ENCODE results near the gene PDE1C.

Gene PDE1C

DNA sequence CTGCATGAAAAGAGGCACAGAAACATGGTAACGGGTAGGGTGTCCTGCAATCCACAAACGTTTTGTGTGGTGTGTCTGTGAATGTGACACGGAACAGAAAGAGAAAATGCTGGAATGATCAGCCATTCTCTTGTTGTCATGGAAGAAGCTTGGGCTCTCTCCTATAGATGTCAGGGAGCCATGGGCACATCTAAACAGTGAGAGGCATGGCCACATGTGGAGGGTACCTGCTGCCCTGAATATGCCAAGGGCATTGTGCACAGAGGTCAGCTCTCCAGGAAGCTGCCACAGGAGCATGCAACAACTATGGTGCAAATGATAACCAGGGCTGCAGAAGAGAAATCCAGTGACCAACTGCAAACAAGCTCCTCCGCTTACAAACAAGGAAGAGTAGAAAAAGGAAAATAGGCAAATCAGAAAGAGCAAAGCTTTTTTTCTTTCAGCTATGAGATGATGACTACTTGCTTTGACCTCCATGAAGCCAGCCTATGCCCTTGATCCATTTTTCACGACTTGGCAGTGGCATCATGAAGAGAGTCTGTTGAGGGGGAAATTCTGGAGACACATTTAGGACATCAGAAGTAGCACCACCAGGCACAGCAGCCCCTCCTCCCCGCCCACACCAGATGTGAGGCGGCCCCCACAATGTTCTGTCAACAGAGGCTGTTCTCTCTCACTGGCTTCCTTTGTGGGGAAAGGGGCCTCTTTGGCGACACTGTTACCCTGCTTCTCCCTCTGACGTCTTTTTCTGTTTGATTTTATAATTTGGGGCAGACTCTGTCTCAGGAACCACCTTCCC lies 4.8 kb upstream of the PDE1C start:
- DNase-seq: no peak

DNA sequence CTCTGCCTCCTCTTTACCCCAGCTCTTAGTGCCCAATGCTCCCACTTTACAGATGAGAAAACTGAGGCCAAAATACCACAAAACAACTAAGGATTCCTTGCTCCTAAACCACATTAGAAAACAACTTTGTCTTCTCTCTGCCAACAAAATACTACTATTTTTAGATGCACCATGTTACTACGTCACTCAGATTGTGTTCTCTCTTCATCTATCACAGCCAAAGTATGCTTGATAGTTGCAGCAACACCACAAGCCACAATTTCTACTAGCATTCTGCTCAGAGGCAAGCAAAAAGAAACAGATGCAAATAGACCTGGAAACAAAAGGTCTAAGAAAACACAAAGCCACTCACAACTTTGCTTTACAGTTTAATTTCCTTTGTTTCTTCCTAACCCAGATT lies 3.3 kb upstream of the PDE1C start:
- no peak for DNase-seq

DNA sequence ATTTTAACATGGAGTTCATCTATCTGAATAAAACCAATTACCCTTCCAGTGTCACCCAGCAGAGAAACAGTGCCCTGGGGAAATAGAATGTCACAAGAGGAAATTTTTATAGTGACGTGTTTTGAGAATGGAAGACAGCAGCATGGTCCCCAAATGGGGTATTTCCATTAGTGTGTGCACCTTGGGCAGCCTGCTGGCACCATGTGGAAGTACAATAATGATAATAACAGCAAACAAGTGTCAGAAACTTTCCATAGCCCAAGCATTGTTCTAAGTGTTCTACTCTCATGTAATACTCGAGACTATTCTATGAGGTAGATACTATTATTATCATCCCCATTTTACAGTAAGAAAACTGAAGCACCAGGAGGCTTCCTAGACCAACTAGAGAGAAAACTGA lies 2.2 kb upstream of the PDE1C start:
- DNase-seq: no peak

DNA sequence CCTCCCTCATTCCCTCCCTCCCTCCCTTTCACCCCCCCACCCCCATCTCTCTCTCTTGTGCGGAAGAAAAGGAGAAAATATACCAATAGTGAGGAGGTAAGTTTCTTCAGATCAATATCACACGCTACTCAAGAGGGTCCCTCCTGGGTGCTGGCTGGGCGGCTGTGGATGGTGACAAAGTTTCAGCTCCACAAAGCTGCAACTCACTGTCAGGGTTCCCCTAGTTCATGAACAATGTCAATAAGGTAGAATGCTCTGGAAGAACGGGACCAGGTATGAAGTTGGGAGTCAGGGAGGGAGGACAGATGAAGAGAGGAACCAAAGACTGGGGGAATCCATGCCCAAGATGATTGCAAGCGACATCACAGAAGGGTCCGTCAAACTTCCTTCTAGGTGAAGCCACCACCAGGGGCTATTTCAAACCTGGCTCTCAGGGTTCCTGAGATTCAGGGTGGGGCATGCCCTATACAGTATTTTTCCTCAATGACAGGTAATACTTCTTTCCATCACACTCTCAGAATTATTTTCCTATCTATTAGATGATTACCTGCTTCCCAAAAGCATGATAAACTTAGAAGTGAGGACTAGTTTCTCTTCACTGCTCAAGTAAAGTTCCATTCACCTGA lies 1.4 kb upstream of the PDE1C start:
- no peak for DNase-seq

DNA sequence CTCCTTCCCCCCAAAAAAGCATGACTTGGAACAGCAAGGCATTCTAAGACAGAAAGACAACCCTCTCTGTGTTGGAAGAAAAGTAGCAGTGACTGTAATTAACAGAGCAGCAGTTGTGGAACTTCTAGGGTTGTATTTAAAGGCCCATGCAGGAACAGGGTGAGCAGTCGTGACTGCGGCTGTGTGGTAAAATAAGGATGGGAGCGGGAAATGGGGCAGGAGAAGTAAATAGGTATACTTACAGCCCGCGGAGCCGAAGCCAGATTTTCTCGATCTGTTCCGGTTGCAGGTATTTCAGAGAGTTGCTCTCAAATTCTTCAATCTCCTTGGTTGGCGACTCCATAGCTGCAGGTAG lies 179 bp downstream of the PDE1C start:
- DNase-seq: no peak

DNA sequence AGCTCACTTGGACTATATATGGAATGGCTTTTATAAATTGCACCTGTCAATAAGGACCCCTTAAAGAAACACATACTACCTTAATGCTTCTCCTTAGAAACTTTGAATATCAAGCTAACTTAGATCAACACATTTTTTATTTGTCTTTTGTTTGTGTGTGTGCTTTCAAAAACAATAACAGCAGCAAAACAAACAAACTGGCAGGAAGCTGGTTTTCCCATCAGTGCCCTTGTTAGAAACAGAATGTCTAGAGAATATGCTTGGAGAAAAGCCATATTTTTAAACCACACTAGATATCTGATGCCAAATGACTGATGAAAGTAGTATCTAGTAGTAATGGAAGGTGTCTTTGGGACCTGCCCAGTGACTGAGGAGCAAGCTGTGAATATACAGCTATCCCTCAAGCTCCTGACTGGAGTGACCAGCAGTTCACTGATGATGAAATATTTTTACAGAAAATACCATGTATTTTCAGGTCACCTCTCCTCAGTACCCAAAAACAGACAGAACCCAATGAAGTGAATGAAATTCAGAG lies 1.0 kb downstream of the PDE1C start:
- no peak for DNase-seq

DNA sequence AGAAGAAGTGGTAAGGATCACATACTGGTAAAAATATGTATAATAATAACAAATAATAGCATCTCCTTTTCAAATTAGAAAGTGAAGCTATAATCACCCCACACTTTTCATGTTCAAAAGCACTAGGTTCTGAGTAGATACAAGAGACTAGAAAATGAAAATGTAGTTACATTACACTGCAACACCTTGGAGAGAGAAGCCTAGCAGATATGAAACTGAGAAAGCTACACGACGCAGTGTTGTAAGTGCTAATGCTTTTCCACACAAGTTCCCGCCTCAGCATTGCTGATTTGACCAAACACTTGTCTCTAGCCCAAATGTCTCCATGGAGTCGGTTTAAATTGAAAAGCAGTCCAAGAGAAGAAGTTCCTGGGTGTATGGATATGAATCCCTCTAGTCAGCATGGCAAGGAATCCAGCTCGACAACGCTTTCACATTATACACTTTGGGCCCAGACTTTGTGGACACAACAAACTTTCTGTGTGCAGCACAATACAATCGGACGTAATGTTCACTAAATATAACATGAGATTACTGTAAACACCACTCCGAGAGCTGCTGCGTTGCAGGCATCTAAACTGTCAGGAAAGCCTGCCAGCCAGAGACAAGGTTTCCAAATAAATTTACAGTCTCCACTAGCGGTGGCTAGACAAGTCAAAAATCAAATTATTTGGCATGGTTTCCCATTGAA lies 1.7 kb downstream of the PDE1C start:
- DNase-seq: no peak

DNA sequence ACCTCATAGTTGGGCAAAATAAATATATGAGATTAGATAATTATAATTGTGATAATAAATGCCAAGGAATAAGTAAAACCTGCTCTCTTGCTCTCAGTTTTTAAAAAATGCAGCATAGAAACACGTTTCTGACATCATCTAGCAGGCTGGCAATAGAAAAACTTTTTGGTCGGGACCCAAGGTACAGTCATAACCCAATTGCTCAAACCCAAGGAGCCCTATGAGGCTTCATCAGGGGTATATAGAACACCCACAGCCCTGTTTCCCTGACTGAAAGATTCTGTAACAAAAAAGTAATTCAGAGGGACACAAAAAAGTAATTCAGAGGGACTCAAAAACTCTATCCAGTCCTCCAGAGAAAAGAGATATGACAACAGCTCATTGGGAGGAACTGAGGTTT lies 3.8 kb downstream of the PDE1C start:
- DNase-seq: no peak

DNA sequence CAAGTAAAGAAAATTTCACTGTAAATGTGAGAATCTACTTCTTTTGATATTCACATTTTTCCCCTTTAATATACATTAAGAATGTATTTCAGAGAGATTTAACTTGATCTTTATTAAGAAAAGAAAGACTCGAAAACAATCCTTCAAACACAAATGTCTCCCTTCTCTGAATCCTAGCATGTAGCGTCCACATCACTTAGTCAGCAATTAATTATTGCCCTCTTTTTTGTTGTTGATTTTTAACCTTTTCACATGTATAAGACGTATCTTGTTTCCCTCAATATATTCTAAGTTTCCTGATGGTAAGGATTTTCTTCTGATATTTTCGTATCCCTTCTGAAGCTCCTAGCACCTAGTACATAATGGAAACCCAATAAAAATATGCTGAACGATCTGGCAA lies 6.6 kb downstream of the PDE1C start:
- DNase-seq: no peak

DNA sequence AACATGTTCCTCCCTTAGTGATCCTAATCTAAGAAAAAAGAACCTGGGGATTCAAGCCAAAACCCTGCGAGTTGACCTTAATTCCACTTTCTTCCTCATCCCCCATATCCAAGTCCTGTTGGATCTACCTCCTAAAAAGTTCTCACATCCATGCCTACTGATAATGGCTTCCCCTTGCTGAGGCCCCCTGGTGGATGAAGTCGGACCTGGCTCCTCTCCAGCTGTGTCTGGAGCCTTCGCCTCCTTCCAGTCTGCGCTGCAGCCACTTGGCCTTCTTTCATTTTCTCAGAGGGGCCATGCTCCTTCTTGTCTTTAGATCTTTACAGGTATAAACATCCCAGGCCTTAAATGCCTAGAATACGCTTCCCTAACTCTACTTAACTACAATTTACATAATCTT lies 8.1 kb downstream of the PDE1C start:
- DNase-seq: peak; percentile 56

DNA sequence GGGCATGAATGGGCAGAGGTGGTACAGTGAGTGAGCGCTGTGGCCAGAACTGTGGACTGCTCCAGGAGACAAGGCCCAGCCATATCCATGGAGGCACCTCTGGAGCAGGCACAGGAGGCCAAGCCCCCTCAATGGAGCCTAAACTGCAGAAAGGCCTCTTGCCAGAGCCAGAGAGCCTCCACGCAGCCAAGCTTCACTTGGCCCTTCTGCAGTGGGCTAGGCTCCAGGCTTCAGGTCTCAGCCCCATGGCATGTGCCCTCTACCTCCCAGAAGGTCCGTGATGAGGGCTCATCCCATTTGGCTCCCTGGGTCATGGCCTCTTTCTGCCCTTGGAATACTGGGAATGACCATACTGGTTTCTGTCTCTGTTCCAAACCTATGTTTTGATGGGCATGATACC lies 8.9 kb downstream of the PDE1C start:
- DNase-seq: no peak

DNA sequence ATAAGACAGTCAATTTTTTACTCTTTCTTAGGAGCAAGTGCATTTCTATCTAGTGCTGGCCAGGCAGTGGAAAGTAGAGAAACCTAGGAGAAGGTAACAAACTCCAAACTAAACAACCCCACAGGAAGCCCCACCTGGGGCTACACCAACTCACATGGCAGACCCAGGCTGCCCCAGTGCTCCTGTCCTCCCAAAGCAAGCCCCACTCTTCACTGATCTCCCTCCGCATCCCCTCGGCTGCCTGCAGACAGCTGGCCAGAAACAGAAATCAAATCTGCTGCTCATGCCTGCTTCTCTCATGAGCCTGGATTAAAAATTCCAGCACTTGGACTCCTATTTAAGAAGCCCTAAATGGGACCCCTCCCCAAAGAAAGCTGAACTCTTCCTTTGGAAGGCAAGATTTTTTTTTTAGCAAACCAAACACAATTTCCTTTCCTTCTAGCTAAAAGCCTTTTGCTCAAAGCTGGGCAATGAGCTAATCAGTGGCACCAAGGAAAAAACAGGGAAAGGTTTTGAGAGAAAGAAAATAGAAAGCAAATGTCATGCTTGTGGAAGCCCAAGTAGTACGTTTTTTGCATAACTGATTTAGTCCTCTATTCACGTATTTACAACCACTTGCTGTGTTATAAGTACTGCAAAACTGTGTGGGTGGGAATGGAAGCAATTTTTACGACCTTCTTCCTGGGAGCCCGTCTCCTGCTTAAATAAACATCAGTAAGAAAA lies 10.8 kb downstream of the PDE1C start:
- DNase-seq: no peak

DNA sequence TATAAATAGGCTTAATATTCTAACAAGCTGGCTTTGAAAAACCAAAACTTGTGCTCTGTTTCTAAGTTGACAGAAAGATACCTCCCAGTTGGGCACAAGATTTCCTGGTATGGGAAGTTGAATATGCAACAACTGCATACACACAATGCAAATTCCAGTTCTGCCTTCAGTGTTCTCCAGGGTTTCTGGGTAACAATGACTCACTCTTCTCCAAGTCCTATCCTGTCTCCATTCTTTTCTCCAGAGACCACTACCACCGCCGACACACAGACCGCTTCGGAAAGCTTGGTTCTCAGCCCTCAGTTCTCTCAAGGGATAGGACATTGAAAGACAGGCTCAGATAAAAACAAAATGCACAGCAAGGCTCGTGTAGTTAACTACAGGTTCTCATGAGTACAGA lies 12.2 kb downstream of the PDE1C start:
- DNase-seq: no peak

DNA sequence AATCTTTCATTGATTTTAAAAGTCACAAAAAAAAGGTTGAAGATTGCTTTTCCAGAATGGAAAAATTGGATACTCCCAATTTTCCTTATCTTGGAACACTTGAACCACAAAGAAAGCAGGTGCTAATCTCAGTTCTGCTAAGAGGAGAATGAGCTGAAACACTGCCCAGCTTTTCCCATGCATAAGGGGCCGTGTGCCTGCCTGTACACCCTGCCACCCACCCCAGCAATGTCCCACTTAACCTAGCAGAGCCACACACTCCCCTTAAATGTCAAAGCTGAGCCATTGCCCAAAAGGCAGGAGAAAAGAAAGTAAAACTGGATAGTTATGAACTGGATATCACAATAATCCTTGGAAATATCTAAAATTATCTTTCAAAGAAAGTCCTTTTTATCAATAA lies 13.4 kb downstream of the PDE1C start:
- DNase-seq: no peak

DNA sequence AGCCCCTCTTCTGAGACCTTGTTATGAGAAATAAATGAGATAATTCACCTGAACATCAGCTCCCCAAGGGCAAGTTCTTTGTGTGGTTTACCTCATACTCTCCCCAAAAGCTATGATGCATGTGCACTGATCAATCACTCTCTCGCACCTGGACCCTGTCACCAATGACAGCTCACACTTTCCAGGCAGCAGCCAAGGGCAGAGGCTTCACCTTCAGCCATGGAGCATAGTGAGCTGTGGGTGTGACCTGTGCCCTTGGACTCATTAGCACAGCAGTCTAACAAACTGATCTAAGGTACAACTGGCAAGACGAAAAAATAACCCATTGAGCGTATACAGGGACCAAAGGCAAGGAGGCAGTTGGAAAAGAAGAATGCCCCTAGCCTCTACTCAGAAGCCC lies 17.0 kb downstream of the PDE1C start:
- no peak for DNase-seq

DNA sequence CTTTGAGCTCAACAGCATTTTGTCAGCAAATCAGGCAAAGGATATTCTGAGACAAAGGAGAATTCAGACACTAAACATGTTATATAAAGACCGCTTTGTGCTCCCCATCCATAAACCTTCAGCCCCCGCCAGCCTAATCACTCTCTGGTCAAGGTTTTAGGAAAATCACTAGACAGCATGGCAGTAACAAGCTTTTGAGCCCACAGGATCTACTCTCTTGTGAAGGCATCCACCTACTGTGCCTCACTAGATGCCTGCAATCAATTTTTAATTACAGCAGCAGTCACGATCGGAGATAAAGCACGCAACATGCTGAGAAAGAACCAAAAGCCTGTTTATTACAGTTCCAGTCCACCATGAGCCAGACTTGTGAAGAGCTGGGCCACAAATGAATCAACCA lies 19.1 kb downstream of the PDE1C start:
- no peak for DNase-seq

DNA sequence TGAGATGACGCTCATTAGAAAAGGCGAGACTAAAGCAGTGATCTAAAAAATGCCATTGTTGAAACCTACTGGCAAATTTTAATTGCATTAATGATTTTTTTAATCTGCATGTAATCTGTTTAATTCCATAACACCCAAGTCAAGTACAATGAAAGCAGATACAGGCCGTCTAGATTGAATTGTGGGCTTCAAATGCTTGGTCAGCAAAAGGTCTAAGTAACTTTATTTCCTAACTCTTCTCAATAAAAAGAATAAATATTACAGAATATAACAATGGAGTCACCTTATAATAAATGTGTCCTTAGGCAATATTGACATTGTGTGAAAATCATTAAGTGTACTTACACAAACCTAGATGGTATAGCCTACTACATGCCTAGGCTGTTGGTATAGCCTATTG lies 20.6 kb downstream of the PDE1C start:
- DNase-seq: no peak

DNA sequence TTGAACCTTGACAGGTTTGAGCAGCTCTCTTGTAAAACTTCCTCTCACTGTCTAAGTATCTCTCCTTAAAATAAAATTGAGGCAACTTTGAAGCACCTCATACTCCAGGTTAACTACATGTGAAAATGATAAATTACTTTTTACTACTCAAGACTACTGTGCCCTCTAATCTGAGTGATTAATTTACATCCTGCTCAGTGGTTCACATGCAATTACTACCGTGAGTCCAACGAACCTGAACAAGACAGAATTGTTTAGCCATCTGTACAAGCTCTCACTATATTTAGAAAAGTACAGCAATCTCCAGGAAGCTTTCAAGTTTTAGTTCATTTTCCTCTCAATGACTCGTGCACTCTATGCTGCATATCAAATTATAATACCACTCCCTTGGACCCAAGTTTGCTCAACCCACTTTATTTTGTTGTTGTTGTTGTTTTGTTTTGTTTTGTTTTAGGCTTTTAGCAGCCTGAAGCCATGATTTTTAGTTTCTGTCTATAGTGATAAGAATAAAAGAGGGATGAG lies 21.2 kb downstream of the PDE1C start:
- no peak for DNase-seq

DNA sequence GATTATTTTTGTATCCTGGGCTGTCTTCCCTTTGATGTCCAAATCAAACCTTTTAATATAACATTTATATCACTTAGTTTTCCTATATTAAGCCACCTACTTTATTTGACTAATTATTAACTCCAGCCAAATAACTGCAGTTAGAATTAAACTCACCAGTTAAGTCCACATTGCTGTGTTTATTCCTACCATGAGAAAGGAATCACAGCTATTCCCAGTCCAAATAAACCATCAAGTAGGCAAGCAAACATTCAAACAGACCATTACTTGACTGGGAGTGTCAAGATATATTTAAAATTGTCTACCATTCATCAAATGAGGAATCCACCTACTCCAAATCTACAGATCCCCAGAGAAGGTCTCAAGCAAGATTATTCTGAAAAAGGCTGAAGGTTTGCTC lies 22.4 kb downstream of the PDE1C start:
- DNase-seq: no peak

DNA sequence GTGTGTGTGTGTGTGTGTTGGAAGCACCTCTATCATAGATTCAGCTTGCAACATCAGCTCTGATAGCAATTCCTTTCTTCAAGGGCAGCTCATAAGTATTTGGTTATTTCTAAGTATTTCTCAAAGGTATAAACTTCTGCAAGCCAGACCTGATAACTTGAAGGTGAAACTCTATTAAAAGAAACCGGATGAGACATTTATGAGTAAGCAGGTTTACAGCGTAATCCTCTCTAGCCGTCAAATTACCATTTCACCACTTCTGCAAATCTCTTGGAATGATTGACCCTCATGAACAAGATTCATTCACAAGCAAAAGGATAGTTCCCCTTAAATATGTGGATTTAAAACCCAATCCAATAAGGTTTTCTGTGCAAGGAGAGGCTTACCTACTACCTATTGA lies 23.1 kb downstream of the PDE1C start:
- no peak for DNase-seq

DNA sequence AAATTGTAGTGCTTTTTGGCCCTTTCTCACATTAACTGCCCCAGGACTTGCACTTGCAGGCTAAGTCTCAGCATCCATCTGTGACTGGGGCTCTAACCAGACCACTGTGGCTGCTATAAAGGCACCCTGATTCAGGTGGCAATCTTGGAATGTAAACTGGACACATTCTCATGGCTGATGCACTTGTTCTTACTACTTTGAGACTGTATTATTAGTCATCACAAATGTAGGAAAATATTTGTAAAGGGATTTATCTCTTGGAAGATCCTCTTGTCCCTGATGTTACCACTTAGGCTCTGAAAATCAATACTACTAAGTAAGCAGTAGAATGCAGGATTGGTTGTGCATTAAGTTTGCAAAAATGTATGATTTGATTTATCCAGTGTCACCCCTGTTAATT lies 25.0 kb downstream of the PDE1C start:
- no peak for DNase-seq

DNA sequence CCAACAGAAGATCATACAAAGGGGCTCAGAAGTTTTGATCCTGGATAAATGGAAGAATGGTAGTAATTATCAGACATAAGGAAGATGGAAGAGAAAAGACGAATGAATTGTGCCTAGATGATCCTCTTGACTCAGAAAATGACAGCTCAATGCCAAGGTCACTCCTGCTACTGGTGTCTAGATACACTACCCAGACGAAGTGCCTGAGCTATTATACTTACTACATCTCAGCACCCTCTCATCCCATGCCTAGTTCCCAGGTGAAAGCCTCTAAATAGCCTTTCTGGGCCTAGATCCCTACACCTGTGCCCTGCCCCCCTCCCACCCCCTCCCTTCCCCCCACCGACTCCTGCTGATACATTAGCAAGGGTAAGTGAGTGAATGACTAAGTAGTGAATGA lies 25.5 kb downstream of the PDE1C start:
- DNase-seq: no peak

DNA sequence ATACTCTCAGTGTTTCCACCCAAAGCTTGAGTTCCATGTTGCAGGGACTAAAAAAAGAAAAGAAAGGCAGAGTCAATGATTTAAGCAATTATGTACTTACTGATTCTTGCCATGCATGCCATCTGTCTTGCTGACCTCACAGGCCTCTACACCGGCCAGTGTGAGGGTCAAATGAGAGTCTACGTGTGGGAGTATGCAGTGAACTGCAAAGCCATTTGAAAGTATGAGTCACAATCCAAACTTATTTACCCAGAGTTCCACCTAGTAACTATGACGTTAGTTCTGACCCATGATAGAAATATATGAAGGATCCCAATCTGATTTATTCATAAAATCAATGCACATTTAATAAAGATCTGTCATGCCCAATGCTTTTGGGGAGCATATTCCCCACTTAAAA lies 26.5 kb downstream of the PDE1C start:
- DNase-seq: no peak
